GM19452 (cell line): ENCODE measurements around the gene GPBP1L1.
A peak's percentile ranks its signal among the peaks of the same experiment; 100 is the strongest.
"Not testable (repeated sequence)": the region's sequence is repeated elsewhere in the genome, so short reads cannot be mapped to it uniquely, and the experiment has no call there.

Source experiments
- ATAC-seq: cut with Tn5 transposase; IDR thresholded peaks from one replicate; pipeline ENCODE4 v1.9.1; 2021; ENCODE audit not compliant: unreplicated experiment

GPBP1L1 gene

GRCh38 chr1:45596765-45597164, 89.6 kb downstream of the GPBP1L1 start:
- not testable (repeated sequence) for ATAC-seq

GRCh38 chr1:45594412-45594811, 91.9 kb downstream of the GPBP1L1 start:
- no peak for ATAC-seq

DNA sequence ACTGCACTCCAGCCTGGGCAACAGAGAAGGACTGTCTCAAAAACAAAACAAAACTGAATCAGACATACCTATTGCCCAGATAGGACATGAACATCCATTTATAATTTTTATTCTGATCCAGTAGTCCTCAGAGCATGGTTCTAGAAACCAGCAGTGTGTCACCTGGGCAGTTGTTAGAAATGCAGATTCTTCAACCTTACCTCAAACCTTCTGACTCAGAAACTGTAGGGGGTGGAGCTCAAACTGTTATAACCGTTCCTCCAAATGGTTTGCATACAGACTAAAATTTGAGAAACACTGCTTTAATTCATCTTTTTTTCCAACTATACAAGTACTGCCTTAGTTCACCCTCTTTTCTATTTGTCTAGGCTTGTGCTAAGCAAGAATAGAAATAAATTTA, 96.5 kb downstream of the GPBP1L1 start:
- ATAC-seq = no peak

DNA sequence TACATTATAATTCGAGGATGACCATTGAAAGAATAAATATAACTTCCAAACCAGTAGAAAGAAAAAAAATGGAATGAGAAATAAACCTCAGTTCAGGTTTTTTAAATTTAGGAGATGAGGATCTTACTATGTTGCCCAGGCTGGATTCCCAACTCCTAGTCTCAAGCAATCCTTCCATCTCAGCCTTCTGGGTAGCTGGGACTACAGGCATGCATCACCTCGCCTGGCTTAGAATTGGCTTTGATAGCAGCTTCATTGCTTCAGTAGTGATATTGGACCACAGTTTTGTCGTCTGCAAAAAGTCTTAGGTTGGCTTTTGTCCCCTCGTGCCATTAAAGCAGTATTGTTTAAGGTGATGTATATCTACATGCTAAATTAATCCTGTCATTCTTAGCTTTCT, 99.6 kb downstream of the GPBP1L1 start:
- ATAC-seq = no peak

DNA sequence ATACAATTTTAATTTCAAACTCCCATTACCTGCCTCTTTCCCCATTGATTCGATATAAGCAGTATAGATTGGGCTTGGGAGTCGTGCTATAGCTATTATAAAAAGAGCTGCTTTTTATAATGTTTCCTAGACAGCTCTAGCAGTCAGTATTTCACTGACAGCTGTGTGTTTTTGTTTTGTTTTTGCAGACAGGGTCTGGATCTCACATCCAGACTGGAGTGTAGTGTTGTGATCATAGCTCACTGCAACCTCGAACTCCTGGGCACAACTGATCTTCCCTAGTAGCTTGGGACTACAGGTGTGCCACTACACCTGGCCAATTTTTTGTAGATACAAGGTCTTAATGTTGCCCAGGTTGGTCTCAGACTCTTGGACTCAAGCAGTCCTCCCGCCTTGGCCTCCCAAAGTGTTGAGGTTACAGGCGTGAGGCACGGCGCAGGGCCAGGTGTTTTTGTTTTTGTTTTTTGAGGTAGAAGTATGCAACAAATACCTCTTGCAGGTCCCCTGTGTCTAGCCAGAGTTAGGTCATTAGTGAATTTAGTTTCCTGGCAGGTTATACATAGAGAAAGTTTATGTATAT, 100.7 kb downstream of the GPBP1L1 start:
- no peak for ATAC-seq

- no peak for ATAC-seq
Observed at GRCh38 chr1:45585110-45585426, 101.3 kb downstream of the GPBP1L1 start.

DNA sequence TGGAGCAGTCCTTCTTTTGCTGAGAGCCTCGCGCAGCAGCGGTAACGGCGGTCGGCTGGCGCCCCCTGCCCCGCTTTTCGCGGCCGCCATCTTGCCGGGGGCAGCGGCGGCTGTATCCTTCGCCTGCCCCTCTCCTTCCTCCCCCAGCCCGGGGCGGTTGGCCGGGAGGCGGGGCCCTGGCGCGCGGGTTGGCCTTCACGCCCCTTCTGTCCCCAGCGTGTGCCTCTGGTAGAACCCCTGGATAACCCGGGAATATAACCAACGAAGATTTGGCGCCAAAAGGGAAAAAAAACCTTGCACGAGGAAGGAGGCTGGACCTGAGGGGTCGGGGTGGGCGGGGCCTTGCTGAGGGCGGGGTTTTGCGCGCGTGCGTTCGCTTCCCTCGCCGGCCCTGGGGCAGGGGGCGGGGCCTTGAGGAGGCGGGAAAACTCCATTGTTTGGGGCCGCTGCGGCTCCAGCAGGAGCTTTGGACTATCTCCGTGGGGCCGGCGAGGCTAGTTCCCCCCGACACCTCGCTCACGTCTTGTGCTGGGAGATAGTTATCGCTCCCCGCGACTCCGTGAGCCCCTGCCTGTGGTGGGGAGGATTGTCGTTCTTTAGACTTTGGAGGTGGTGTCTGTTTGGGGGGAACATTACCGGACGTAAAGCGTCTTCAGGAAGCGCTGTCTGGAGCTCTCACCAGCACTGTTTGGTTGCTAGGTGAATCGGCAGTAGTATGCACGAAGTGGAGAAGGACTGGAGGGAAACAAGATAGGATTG, 101.8 kb downstream of the GPBP1L1 start:
- peak; percentile 25 for ATAC-seq

DNA sequence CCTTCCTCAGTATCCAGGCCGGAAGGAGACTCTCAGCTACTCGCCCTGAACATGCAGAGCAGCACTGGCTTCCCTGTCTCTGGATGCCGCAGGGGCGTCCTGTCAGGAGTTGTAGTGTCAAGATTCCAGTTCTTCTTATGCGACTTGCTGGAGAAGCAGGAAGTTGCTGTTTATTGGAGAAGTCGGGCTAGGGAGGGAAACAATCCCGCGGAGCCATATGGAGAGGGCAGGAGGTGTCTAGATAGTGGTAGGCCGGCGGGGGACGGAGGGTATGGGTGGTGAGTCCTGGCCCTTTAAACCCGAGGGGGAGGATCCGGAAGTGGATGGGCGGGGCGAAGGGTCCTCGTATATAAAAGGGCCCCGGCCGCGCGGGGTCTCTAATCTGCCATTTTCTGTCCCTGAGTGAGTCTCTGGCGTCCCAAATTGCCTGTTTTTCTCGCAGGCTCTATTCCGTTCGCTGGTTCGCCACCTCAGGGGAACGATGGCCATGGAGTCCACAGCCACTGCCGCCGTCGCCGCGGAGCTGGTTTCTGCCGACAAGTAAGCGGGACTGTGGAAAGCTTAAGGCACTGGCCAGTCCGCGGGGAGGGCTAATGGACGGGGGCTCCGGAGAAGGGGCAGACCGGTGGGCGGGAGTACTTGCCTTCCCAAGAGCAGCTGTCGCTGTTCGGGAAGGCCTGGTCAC, 102.5 kb downstream of the GPBP1L1 start, which contains the start of gene NASP:
NASP (plus strand) TSS at position 376 of the 685 bp plus-strand sequence; CDS start at position 482, 106 bp downstream.
- peak; percentile 45 for ATAC-seq

DNA sequence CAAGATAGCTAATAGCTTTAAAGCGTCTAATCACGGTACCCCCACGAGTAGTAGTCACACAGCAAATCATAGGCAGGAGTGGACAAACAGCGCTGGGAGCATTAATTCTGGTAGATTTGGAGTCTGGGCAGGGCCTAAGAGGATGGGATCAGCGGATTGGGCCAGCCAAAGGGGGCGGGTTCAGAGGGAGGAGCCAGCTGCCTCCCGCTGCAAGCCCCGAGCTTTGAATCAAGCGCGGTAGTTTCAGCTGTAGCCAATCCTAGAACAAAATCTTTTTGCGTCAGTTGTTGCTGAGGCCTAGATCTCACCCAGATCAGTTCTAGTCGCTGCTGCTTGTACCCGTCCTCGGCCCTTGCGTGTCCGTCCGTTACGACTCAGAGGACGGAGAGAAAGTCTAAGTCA, 103.1 kb downstream of the GPBP1L1 start:
- peak; percentile 76 for ATAC-seq
